Right lobe of liver (tissue), 4 donors: ENCODE results near the gene RASL10A.

ENCODE experiments used
- POLR2A ChIP-seq: fragments of 450-650 bp; IDR thresholded peaks from one replicate; pipeline ENCODE4 v1.6.1; 2017; ENCODE audit warnings: antibody characterized with exemption, mild to moderate bottlenecking
- TF ChIP-seq, protein P1 (sequence below), 4 donors: fragments of 200-600 bp in 3 of 4; fragments of 450-650 bp in 1 of 4; IDR thresholded peaks; one replicate each; pipeline versions ENCODE4 v1.5.1 to v1.8.0; 2016 to 2022; ENCODE audit warnings: antibody characterized with exemption in 4 of 4, mild to moderate bottlenecking in 2 of 4
- donor health status: DM: no; HTN: no; CAD: no.
- donor health status: DM: no; HTN: no; CAD: no.
- donor health status: DM: no; HTN: yes; CAD: no.

DNA sequence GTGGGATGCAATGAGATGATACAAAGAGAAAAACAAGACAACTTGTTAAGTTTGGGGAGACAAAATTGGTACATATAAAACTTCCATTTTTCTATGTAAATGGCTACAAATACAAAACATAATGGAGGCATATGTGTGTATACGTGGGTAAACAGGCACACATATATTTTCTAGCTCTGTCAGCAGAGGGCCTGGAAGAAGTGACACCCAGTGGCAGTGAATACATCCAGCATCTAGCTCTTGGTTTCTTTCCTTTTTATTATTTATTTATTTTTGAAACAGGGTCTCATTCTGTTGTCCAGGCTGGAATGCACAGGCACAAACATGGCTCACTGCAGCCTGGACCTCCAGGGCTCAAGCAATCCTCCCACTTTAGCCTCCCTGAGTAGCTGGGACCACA is 5.0 kb upstream of the RASL10A start:
- TF ChIP-seq POLR2A = no peak
- TF ChIP-seq, protein P1, sequence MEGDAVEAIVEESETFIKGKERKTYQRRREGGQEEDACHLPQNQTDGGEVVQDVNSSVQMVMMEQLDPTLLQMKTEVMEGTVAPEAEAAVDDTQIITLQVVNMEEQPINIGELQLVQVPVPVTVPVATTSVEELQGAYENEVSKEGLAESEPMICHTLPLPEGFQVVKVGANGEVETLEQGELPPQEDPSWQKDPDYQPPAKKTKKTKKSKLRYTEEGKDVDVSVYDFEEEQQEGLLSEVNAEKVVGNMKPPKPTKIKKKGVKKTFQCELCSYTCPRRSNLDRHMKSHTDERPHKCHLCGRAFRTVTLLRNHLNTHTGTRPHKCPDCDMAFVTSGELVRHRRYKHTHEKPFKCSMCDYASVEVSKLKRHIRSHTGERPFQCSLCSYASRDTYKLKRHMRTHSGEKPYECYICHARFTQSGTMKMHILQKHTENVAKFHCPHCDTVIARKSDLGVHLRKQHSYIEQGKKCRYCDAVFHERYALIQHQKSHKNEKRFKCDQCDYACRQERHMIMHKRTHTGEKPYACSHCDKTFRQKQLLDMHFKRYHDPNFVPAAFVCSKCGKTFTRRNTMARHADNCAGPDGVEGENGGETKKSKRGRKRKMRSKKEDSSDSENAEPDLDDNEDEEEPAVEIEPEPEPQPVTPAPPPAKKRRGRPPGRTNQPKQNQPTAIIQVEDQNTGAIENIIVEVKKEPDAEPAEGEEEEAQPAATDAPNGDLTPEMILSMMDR (IDR thresholded peaks at IDR 0.05) = no peak
